HG03558 (cell line): ENCODE data around the gene LDLRAD4.

ENCODE experiments used
- ATAC-seq: cut with Tn5 transposase; IDR thresholded peaks from one replicate; pipeline ENCODE4 v1.9.1; 2021; ENCODE audit warnings: moderate number of reproducible peaks; ENCODE audit not compliant: unreplicated experiment; ENCODE audit errors: extremely low read depth

LDLRAD4 gene

GRCh38 chr18:13393338-13393737, 174.8 kb downstream of the LDLRAD4 start:
- ATAC-seq: no peak

GRCh38 chr18:13394801-13395200, 176.2 kb downstream of the LDLRAD4 start:
- no peak for ATAC-seq

- ATAC-seq: no peak
Measured at GRCh38 chr18:13395577-13395976, 177.0 kb downstream of the LDLRAD4 start.

- no peak for ATAC-seq
Measured at GRCh38 chr18:13397504-13398163, 179.1 kb downstream of the LDLRAD4 start.

GRCh38 chr18:13398631-13399030, 180.1 kb downstream of the LDLRAD4 start:
- no peak for ATAC-seq

- ATAC-seq: no peak
Measured at GRCh38 chr18:13399511-13399910, 181.0 kb downstream of the LDLRAD4 start.

GRCh38 chr18:13400636-13401315, 182.2 kb downstream of the LDLRAD4 start:
- no peak for ATAC-seq

GRCh38 chr18:13401404-13401803, 182.8 kb downstream of the LDLRAD4 start:
- ATAC-seq: no peak

- no peak for ATAC-seq
Measured at GRCh38 chr18:13401826-13402225, 183.3 kb downstream of the LDLRAD4 start.

GRCh38 chr18:13403786-13404549, 185.4 kb downstream of the LDLRAD4 start:
- ATAC-seq: no peak

GRCh38 chr18:13405305-13406038, 186.9 kb downstream of the LDLRAD4 start:
- no peak for ATAC-seq

GRCh38 chr18:13406049-13406615, 187.6 kb downstream of the LDLRAD4 start:
- ATAC-seq: no peak

GRCh38 chr18:13406736-13407135, 188.2 kb downstream of the LDLRAD4 start:
- no peak for ATAC-seq

GRCh38 chr18:13407484-13407883, 188.9 kb downstream of the LDLRAD4 start:
- ATAC-seq: no peak

GRCh38 chr18:13409026-13409425, 190.5 kb downstream of the LDLRAD4 start:
- no peak for ATAC-seq

GRCh38 chr18:13409997-13410396, 191.4 kb downstream of the LDLRAD4 start:
- no peak for ATAC-seq

GRCh38 chr18:13410471-13410870, 191.9 kb downstream of the LDLRAD4 start:
- no peak for ATAC-seq

- ATAC-seq: no peak
Measured at GRCh38 chr18:13412017-13412416, 193.5 kb downstream of the LDLRAD4 start.

GRCh38 chr18:13412901-13413300, 194.3 kb downstream of the LDLRAD4 start:
- ATAC-seq: no peak

GRCh38 chr18:13414102-13414501, 195.5 kb downstream of the LDLRAD4 start:
- no peak for ATAC-seq
